Fibroblast of mammary gland (primary cell): ENCODE measurements around the gene SPAG6.

Experiments
- DNase-seq: peaks from one replicate; pipeline ENCODE4 v3.0.0-alpha.2; 2010; ENCODE audit warnings: low read depth
- H3K4me3 ChIP-seq: 2 replicates; pipeline ENCODE4 v1.5.1; 2011; ENCODE audit warnings: low read depth, mild to moderate bottlenecking, low read length, moderate library complexity; ENCODE audit not compliant: control insufficient read depth
- CTCF ChIP-seq: conservative IDR thresholded peaks from 2 replicates; pipeline ENCODE4 v1.5.1; 2011; ENCODE audit warnings: low read depth, low read length, inconsistent platforms; ENCODE audit not compliant: control insufficient read depth, insufficient read depth

The SPAG6 gene

GRCh38 chr10:22463255-22463654 lies 118.0 kb downstream of the SPAG6 start:
- DNase-seq, result no peak
- TF ChIP-seq CTCF, result no peak
- no peak overlapping the region for H3K4me3 ChIP-seq

GRCh38 chr10:22464966-22465629 lies 119.8 kb downstream of the SPAG6 start:
- TF ChIP-seq CTCF, result no peak
- no peak for DNase-seq
- no peak overlapping the region for H3K4me3 ChIP-seq

GRCh38 chr10:22466763-22467334 lies 121.6 kb downstream of the SPAG6 start:
- no peak overlapping the region for H3K4me3 ChIP-seq
- TF ChIP-seq CTCF, result no peak
- DNase-seq, result no peak
